Vagina (tissue), 2 donors: ENCODE results near the gene CC2D1A. TPM values are rescaled to one million over a fixed set of nuclear protein-coding genes. Genes with fewer than 3 reads are reported as not detected.

Experiments used
- DNase-seq, 2 donors: peaks; one replicate each; pipeline ENCODE4 v3.0.0-alpha.2; 2017; ENCODE audit errors: extremely low spot score in 2 of 2
- H3K27ac ChIP-seq: fragments of 200-600 bp; sonication (generic); one replicate; pipeline ENCODE4 v1.5.1; 2019
- H3K27me3 ChIP-seq: fragments of 200-600 bp; sonication (generic); one replicate; pipeline ENCODE4 v1.5.1; 2019
- H3K36me3 ChIP-seq, 2 donors: fragments of 200-600 bp; sonication (generic); one replicate each; pipeline ENCODE4 v1.5.1; 2017 to 2019
- H3K4me1 ChIP-seq: fragments of 200-600 bp; sonication (generic); one replicate; pipeline ENCODE4 v1.5.1; 2019
- H3K4me3 ChIP-seq, 2 donors: fragments of 200-600 bp; sonication (generic); 1 replicate in 1 of 2; 2 replicates in 1 of 2; pipeline ENCODE4 v1.5.1; 2016 to 2019
- H3K9me3 ChIP-seq: fragments of 200-600 bp; sonication (generic); one replicate; pipeline ENCODE4 v1.5.1; 2019
- POLR2A ChIP-seq, 2 donors: fragments of 450-650 bp; IDR thresholded peaks; one replicate each; pipeline ENCODE4 v1.6.1; 2017; ENCODE audit warnings: antibody characterized with exemption in 2 of 2, mild to moderate bottlenecking in 2 of 2, moderate library complexity in 2 of 2
- POLR2AphosphoS5 ChIP-seq, 2 donors: sonication (generic); formaldehyde crosslinking; IDR thresholded peaks; one replicate each; pipeline ENCODE4 v1.9.0; 2017; ENCODE audit warnings: antibody characterized with exemption in 2 of 2, mild to moderate bottlenecking in 2 of 2, low read depth in 1 of 2; ENCODE audit not compliant: insufficient read depth in 1 of 2
- intact Hi-C: fragments of 100-400 bp; cut with DNase I; formaldehyde crosslinking; loops from one replicate; pipeline ENCODE4 v1.15.1; 2023
- total RNA-seq: library from RNA; depleted of rRNA; stranded (reverse); fragments of >200 nt; gene quantifications from one replicate; pipeline ENCODE4 v1.2.3, GENCODE V29; 2016
- TF ChIP-seq, protein P1 (sequence below), 3 experiments: fragments of 450-650 bp in 2 of 3; fragments of 200-600 bp in 1 of 3; sonication (generic) in 1 of 3; IDR thresholded peaks; one replicate each; pipeline ENCODE4 v1.5.1; 2017 to 2019; ENCODE audit warnings: antibody characterized with exemption in 3 of 3, mild to moderate bottlenecking in 2 of 3, moderate library complexity in 2 of 3

The CC2D1A gene
- total RNA-seq, 1 donor from 2014 or later: 44.4 TPM

DNA sequence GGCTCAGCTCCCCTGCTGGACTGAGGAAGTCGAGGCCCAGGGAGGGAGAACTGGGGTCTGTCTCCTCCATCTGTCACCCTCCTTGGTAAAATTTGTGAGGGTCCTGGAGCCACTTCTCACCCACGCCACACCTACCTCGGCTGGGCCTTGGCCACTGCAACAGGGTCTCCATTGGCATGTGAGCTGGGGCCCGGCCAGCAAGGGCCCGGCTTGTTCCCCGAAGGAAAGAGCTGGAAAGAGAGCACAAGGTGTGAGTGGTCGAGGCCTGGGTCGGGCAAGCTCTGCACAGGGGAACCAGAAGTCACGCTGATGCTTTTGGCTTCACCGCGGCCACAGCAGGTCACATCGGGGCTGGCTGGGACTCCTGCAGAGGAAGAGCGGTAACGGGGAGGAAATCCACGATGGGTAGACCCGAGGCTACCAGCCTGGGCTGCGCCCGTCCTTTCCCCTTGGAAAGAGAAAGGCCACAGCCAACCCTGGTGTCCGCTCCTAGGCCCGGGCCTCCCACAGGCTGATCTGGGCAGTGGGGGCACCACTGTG, 20.1 kb upstream of the CC2D1A start:
- Histone ChIP-seq H3K27ac (peak overlapping the region; percentile 88), H3K4me3 (no peak overlapping the region)
- intact Hi-C loops: loop anchor here (5.0 kb wide), 1 partner anchor 166 kb away; no protein-coding TSS in a partner anchor

DNA sequence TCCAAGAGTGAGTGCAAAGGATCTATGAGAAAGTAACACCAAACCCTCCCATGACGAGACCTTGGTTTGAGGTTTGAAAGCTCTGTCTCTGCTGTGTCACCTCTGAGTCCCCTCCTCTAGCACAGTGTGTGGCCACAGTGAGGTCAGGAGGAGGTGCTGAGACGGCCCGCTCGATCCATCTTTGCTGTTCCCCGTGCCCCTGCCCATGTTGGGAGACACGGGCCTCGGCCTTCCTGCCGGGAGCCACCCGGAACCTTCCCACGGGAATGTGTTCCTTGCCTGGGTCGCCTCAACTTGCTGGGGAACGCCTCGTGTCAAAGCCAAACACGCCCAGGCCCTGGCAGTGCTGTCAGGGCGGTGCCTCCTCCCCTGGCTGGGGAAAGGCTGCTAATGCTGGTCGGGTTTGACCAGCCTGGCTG, 19.0 kb upstream of the CC2D1A start:
- intact Hi-C loops: loop anchor here (5.0 kb wide), 1 partner anchor 165 kb away; no protein-coding TSS in a partner anchor
- Histone ChIP-seq H3K27me3 (no peaks in the 10 kb centered on the region), H3K27ac (peak overlapping the region; percentile 88)

More for the DNA sequence above, 20.1 kb upstream of the CC2D1A start:
- H3K9me3 ChIP-seq: no peaks in the 10 kb centered on the region
- no peaks in the 10 kb centered on the region for H3K36me3 ChIP-seq
- H3K27me3 ChIP-seq: no peaks in the 10 kb centered on the region
- TF ChIP-seq POLR2A (IDR thresholded peaks at IDR 0.05) (no peak), POLR2AphosphoS5 (IDR thresholded peaks at IDR 0.05; ENCODE audit: insufficient read depth in 1 of 2, low read depth in 1 of 2) (no peak)
- TF ChIP-seq, protein P1, sequence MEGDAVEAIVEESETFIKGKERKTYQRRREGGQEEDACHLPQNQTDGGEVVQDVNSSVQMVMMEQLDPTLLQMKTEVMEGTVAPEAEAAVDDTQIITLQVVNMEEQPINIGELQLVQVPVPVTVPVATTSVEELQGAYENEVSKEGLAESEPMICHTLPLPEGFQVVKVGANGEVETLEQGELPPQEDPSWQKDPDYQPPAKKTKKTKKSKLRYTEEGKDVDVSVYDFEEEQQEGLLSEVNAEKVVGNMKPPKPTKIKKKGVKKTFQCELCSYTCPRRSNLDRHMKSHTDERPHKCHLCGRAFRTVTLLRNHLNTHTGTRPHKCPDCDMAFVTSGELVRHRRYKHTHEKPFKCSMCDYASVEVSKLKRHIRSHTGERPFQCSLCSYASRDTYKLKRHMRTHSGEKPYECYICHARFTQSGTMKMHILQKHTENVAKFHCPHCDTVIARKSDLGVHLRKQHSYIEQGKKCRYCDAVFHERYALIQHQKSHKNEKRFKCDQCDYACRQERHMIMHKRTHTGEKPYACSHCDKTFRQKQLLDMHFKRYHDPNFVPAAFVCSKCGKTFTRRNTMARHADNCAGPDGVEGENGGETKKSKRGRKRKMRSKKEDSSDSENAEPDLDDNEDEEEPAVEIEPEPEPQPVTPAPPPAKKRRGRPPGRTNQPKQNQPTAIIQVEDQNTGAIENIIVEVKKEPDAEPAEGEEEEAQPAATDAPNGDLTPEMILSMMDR (IDR thresholded peaks at IDR 0.05): no peak
- peaks cover 70% of the 10 kb centered on the region for H3K4me1 ChIP-seq
- no peak for DNase-seq

GRCh38 chr19:13887517-13887916, 18.5 kb upstream of the CC2D1A start:
- H3K27ac ChIP-seq: peak overlapping the region; percentile 88

More for the DNA sequence above, 19.0 kb upstream of the CC2D1A start:
- no peak for TF ChIP-seq POLR2AphosphoS5 (IDR thresholded peaks at IDR 0.05; ENCODE audit: insufficient read depth in 1 of 2, low read depth in 1 of 2)
- TF ChIP-seq POLR2A (IDR thresholded peaks at IDR 0.05): no peak
- TF ChIP-seq, protein P1 (IDR thresholded peaks at IDR 0.05): no peak
- H3K9me3 ChIP-seq: no peaks in the 10 kb centered on the region
- peaks cover 59% of the 10 kb centered on the region for H3K4me1 ChIP-seq
- no peak overlapping the region for H3K4me3 ChIP-seq
- DNase-seq: no peak
- no peaks in the 10 kb centered on the region for H3K36me3 ChIP-seq

DNA sequence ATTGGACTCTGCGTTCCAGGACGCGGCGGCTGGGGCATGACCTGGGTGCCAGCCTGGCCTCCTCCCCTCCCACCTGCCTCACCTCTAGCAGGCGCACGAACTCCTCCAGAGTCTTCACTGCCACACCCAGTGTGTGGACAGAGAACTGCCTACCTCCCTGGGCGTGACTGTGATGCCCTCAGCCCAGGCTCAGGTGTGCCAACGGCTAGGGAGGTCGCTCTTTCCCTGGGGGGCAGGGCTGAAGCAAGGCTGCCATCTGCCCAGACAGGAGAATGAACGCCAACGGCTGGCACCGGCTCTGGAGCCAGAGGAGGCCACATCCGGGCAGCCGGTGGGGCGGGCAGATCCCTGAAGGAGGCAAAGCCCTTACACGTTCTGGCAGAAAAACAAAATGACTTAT, 17.7 kb upstream of the CC2D1A start:
- intact Hi-C loops: loop anchor here (5.0 kb wide), 1 partner anchor 164 kb away; no protein-coding TSS in a partner anchor
- TF ChIP-seq POLR2A (IDR thresholded peaks at IDR 0.05) (no peak), POLR2AphosphoS5 (IDR thresholded peaks at IDR 0.05; ENCODE audit: insufficient read depth in 1 of 2, low read depth in 1 of 2) (peak in 1 of 2 donors; percentile 8)
- Histone ChIP-seq H3K27ac (peak overlapping the region; percentile 46), H3K4me3 (no peak overlapping the region), H3K27me3 (no peaks in the 10 kb centered on the region), H3K36me3 (no peaks in the 10 kb centered on the region), H3K9me3 (no peaks in the 10 kb centered on the region), H3K4me1 (peaks cover 48% of the 10 kb centered on the region)
- DNase-seq: no peak

More at GRCh38 chr19:13887517-13887916, 18.5 kb upstream of the CC2D1A start:
- Histone ChIP-seq H3K36me3 (no peaks in the 10 kb centered on the region), H3K4me1 (peaks cover 54% of the 10 kb centered on the region), H3K9me3 (no peaks in the 10 kb centered on the region), H3K27me3 (no peaks in the 10 kb centered on the region), H3K4me3 (no peak overlapping the region)
- intact Hi-C loops: loop anchor here (5.0 kb wide), 1 partner anchor 165 kb away; no protein-coding TSS in a partner anchor
- TF ChIP-seq, protein P1 (IDR thresholded peaks at IDR 0.05): no peak
- no peak for TF ChIP-seq POLR2AphosphoS5 (IDR thresholded peaks at IDR 0.05; ENCODE audit: insufficient read depth in 1 of 2, low read depth in 1 of 2)
- no peak for TF ChIP-seq POLR2A (IDR thresholded peaks at IDR 0.05)
- no peak for DNase-seq

GRCh38 chr19:13890136-13890535, 15.9 kb upstream of the CC2D1A start:
- peaks cover 33% of the 10 kb centered on the region for H3K4me1 ChIP-seq
- intact Hi-C loops: no loop called here
- TF ChIP-seq, protein P1 (IDR thresholded peaks at IDR 0.05): no peak
- TF ChIP-seq POLR2A (IDR thresholded peaks at IDR 0.05): no peak
- no peak for TF ChIP-seq POLR2AphosphoS5 (IDR thresholded peaks at IDR 0.05; ENCODE audit: insufficient read depth in 1 of 2, low read depth in 1 of 2)
- H3K9me3 ChIP-seq: no peaks in the 10 kb centered on the region
- no peaks in the 10 kb centered on the region for H3K27me3 ChIP-seq
- H3K4me3 ChIP-seq: no peak overlapping the region
- no peaks in the 10 kb centered on the region for H3K36me3 ChIP-seq
- DNase-seq: no peak
- no peak overlapping the region for H3K27ac ChIP-seq
